Neural cell (in vitro differentiated cells): Measurements from ENCODE around the gene LGI4. TPM values are rescaled to one million over a fixed set of nuclear protein-coding genes. Genes with fewer than 3 reads are reported as not detected.

Experiments
- H2AFZ ChIP-seq: fragments of 200-600, 300-800 bp; sonication (generic), shearing (Covaris generic); 2 replicates; pipeline ENCODE4 v1.6.0; 2014; ENCODE audit warnings: low read depth, mild to moderate bottlenecking, antibody characterized with exemption, low read length, moderate library complexity
- H3F3A ChIP-seq: fragments of 200-600 bp; shearing (Covaris generic); 2 replicates; pipeline ENCODE4 v1.6.1; 2016; ENCODE audit warnings: mild to moderate bottlenecking, moderate library complexity, mixed read lengths, antibody characterized with exemption, low read length; ENCODE audit not compliant: insufficient read depth, poor library complexity, severe bottlenecking
- H3K27ac ChIP-seq: fragments of 200-600, 300-800 bp; sonication (generic), shearing (Covaris generic); 2 replicates; pipeline ENCODE4 v1.5.1; 2014; ENCODE audit warnings: mild to moderate bottlenecking, low read length, moderate library complexity
- H3K27me3 ChIP-seq: fragments of 300-800, 200-600 bp; sonication (generic), shearing (Covaris generic); 2 replicates; pipeline ENCODE4 v1.6.0; 2014; ENCODE audit warnings: mild to moderate bottlenecking, low read depth, low read length, moderate library complexity; ENCODE audit not compliant: insufficient read depth
- H3K36me3 ChIP-seq: fragments of 300-800, 200-600 bp; sonication (generic), shearing (Covaris generic); 2 replicates; pipeline ENCODE4 v1.5.1; 2014; ENCODE audit warnings: mild to moderate bottlenecking, antibody characterized with exemption, low read length, moderate library complexity; ENCODE audit not compliant: insufficient read depth
- H3K4me2 ChIP-seq: fragments of 300-800, 200-600 bp; sonication (generic), shearing (Covaris generic); 2 replicates; pipeline ENCODE4 v1.6.0; 2014; ENCODE audit warnings: mild to moderate bottlenecking, low read length
- H3K4me3 ChIP-seq: fragments of 300-800, 200-600 bp; sonication (generic), shearing (Covaris generic); 2 replicates; pipeline ENCODE4 v1.5.1; 2014; ENCODE audit warnings: mild to moderate bottlenecking, low read length, moderate library complexity
- H3K79me2 ChIP-seq: fragments of 200-600 bp; shearing (Covaris generic); replicated peaks from 2 replicates; pipeline ENCODE4 v1.6.0; 2014; ENCODE audit warnings: mild to moderate bottlenecking, low read length, moderate library complexity; ENCODE audit not compliant: insufficient read depth
- H3K9ac ChIP-seq: fragments of 300-800, 200-600 bp; sonication (generic), shearing (Covaris generic); 2 replicates; pipeline ENCODE4 v1.6.1; 2016; ENCODE audit warnings: mild to moderate bottlenecking, low read length, mixed read lengths
- H3K9me2 ChIP-seq: fragments of 200-600 bp; shearing (Covaris generic); 2 replicates; pipeline ENCODE4 v1.6.1; 2016; ENCODE audit warnings: mild to moderate bottlenecking, low read length, mixed read lengths; ENCODE audit not compliant: insufficient read depth
- H3K9me3 ChIP-seq: fragments of 200-600, 300-800 bp; sonication (generic), shearing (Covaris generic); 2 replicates; pipeline ENCODE4 v1.6.1; 2016; ENCODE audit warnings: mild to moderate bottlenecking, mixed run types, low read length, moderate library complexity, mixed read lengths
- H4K20me1 ChIP-seq: fragments of 200-600 bp; shearing (Covaris generic); 2 replicates; pipeline ENCODE4 v1.6.1; 2016; ENCODE audit warnings: mild to moderate bottlenecking, mixed run types; ENCODE audit not compliant: insufficient read depth
- EP300 ChIP-seq: fragments of 450-650 bp; conservative IDR thresholded peaks from 2 replicates; pipeline ENCODE4 v1.6.1; 2014; ENCODE audit warnings: antibody characterized with exemption, mild to moderate bottlenecking, moderate library complexity; ENCODE audit not compliant: poor library complexity, severe bottlenecking
- EZH2 ChIP-seq: fragments of 200-600, 300-800 bp; shearing (Covaris generic), sonication (generic); IDR thresholded peaks from 2 replicates; pipeline ENCODE4 v1.6.1; 2014; ENCODE audit warnings: antibody characterized with exemption, low read length, borderline replicate concordance, mild to moderate bottlenecking; ENCODE audit not compliant: insufficient read depth, poor library complexity, severe bottlenecking
- MXI1 ChIP-seq: fragments of 450-650 bp; conservative IDR thresholded peaks from 2 replicates; pipeline ENCODE4 v1.6.1; 2014; ENCODE audit warnings: antibody characterized with exemption, mild to moderate bottlenecking; ENCODE audit not compliant: poor library complexity, severe bottlenecking
- POLR2AphosphoS5 ChIP-seq: IDR thresholded peaks from 2 replicates; pipeline ENCODE4 v1.6.1; 2012
- RAD21 ChIP-seq: fragments of 450-650 bp; conservative IDR thresholded peaks from 2 replicates; pipeline ENCODE4 v1.6.1; 2014; ENCODE audit warnings: antibody characterized with exemption, mild to moderate bottlenecking, moderate library complexity
- SMC3 ChIP-seq: fragments of 450-650 bp; conservative IDR thresholded peaks from 2 replicates; pipeline ENCODE4 v1.6.1; 2014; ENCODE audit warnings: antibody characterized with exemption, mild to moderate bottlenecking, moderate library complexity; ENCODE audit not compliant: poor library complexity
- TAF1 ChIP-seq: IDR thresholded peaks from 2 replicates; pipeline ENCODE4 v1.6.1; 2012; ENCODE audit warnings: low read depth
- polyA plus RNA-seq: library from polyadenylated mRNA; depleted of rRNA; stranded (reverse); fragments of >200 nt; gene quantifications from 2 replicates; pipeline ENCODE4 v1.2.3, GENCODE V29; 2014
- TF ChIP-seq, protein P1 (sequence below): fragments of 450-650 bp; IDR thresholded peaks from 2 replicates; pipeline ENCODE4 v1.5.1; 2014; ENCODE audit warnings: antibody characterized with exemption, mild to moderate bottlenecking, moderate library complexity; ENCODE audit not compliant: poor library complexity, severe bottlenecking
- TF ChIP-seq, protein P2 (sequence below): IDR thresholded peaks from 2 replicates; pipeline ENCODE4 v1.6.1; 2012; ENCODE audit warnings: borderline replicate concordance

The LGI4 gene
- polyA plus RNA-seq, 1 donor from 2014 or later: 0.63 TPM

DNA sequence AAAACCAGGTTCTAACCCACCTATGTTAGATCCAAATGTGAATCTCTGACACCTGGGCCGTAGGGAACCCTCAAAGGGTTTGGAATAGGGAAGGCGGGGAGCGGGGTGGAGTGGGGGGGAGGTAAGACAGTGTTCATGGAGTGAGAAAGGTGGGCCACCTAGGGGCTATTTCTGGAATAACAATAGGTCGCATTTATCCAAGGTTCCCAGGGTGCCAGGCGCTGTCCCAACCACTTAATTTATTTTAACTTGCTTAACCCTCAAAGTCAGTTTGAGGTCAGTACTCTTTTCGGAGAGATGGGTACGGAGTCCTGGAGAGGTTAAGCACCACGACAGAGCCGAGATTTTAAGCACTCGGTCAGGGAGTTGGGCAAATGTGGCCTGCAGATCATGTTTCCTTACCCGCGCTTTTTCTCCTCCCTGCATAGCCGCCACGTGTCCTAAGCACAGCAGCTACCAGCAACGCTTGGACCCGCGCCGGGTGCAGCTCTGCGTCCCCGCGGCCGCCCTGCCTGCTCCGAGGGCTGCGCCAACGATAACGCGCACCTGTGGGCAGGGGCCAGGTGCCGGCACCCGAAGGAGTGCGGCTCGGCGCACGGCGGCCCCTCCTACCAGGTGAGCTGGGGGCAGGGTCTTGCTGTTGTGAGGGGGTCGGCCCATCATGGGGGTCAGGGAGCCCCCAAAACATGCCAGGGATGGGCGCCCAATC lies 44.2 kb downstream of the LGI4 start:
- Histone ChIP-seq H3K9me2 (no peaks in the 10 kb centered on the region), H2AFZ (no peak overlapping the region), H3K27me3 (no peaks in the 10 kb centered on the region), H3K4me3 (no peak overlapping the region), H3K4me2 (no peak overlapping the region), H3K9me3 (no peaks in the 10 kb centered on the region), H3F3A (no peaks in the 10 kb centered on the region), H3K36me3 (no peaks in the 10 kb centered on the region), H3K9ac (no peak overlapping the region), H3K79me2 (no peaks in the 10 kb centered on the region), H3K27ac (no peak overlapping the region), H4K20me1 (no peaks in the 10 kb centered on the region)
- TF ChIP-seq, protein P1, sequence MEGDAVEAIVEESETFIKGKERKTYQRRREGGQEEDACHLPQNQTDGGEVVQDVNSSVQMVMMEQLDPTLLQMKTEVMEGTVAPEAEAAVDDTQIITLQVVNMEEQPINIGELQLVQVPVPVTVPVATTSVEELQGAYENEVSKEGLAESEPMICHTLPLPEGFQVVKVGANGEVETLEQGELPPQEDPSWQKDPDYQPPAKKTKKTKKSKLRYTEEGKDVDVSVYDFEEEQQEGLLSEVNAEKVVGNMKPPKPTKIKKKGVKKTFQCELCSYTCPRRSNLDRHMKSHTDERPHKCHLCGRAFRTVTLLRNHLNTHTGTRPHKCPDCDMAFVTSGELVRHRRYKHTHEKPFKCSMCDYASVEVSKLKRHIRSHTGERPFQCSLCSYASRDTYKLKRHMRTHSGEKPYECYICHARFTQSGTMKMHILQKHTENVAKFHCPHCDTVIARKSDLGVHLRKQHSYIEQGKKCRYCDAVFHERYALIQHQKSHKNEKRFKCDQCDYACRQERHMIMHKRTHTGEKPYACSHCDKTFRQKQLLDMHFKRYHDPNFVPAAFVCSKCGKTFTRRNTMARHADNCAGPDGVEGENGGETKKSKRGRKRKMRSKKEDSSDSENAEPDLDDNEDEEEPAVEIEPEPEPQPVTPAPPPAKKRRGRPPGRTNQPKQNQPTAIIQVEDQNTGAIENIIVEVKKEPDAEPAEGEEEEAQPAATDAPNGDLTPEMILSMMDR: peak; percentile 48
- TF ChIP-seq TAF1: no peak
- no peak for TF ChIP-seq SMC3

DNA sequence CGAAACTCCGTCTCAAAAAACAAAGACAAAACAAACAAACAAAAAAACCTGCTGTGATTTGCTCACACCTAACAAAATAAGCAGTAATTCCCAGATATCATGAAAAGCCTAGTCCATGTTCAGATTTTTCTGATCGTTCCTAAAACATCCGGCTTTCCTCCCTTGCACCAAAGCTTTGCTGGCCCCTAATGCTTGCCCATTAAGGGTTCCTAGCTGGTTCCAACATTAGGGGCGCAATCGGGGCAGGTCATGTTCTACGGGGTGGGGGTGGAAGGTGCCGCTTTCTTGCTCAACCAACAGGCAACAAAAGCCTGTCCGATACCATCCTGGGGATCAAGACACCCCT lies 44.7 kb downstream of the LGI4 start:
- Histone ChIP-seq H3K4me2 (no peak overlapping the region), H3K79me2 (no peaks in the 10 kb centered on the region), H3K9me2 (no peaks in the 10 kb centered on the region), H3K36me3 (no peaks in the 10 kb centered on the region), H4K20me1 (no peaks in the 10 kb centered on the region), H3K27me3 (no peaks in the 10 kb centered on the region), H2AFZ (no peak overlapping the region), H3K4me3 (no peak overlapping the region), H3F3A (no peaks in the 10 kb centered on the region), H3K9me3 (no peaks in the 10 kb centered on the region), H3K9ac (no peak overlapping the region), H3K27ac (no peak overlapping the region)
- TF ChIP-seq RAD21 (no peak), EZH2 (no peak), TAF1 (no peak), SMC3 (no peak), EP300 (no peak), MXI1 (no peak), POLR2AphosphoS5 (no peak)
- TF ChIP-seq, protein P1: no peak
- TF ChIP-seq, protein P2, sequence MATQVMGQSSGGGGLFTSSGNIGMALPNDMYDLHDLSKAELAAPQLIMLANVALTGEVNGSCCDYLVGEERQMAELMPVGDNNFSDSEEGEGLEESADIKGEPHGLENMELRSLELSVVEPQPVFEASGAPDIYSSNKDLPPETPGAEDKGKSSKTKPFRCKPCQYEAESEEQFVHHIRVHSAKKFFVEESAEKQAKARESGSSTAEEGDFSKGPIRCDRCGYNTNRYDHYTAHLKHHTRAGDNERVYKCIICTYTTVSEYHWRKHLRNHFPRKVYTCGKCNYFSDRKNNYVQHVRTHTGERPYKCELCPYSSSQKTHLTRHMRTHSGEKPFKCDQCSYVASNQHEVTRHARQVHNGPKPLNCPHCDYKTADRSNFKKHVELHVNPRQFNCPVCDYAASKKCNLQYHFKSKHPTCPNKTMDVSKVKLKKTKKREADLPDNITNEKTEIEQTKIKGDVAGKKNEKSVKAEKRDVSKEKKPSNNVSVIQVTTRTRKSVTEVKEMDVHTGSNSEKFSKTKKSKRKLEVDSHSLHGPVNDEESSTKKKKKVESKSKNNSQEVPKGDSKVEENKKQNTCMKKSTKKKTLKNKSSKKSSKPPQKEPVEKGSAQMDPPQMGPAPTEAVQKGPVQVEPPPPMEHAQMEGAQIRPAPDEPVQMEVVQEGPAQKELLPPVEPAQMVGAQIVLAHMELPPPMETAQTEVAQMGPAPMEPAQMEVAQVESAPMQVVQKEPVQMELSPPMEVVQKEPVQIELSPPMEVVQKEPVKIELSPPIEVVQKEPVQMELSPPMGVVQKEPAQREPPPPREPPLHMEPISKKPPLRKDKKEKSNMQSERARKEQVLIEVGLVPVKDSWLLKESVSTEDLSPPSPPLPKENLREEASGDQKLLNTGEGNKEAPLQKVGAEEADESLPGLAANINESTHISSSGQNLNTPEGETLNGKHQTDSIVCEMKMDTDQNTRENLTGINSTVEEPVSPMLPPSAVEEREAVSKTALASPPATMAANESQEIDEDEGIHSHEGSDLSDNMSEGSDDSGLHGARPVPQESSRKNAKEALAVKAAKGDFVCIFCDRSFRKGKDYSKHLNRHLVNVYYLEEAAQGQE: no peak
